Esophagus muscularis mucosa (tissue), 4 donors: ENCODE results near the gene GLE1.

Experiments
- CTCF ChIP-seq, 3 experiments: fragments of 200-600 bp in 2 of 3; fragments of 450-650 bp in 1 of 3; sonication (generic) in 2 of 3; IDR thresholded peaks; one replicate each; pipeline ENCODE4 v1.5.1; 2017 to 2019; ENCODE audit warnings: antibody characterized with exemption in 3 of 3, mild to moderate bottlenecking in 2 of 3, moderate library complexity in 1 of 3
- EP300 ChIP-seq: sonication (generic); formaldehyde crosslinking; IDR thresholded peaks from one replicate; pipeline ENCODE4 v1.6.1; 2017; ENCODE audit warnings: antibody characterized with exemption
- POLR2A ChIP-seq: fragments of 450-650 bp; IDR thresholded peaks from one replicate; pipeline ENCODE4 v1.6.1; 2017; ENCODE audit warnings: antibody characterized with exemption, moderate library complexity, mild to moderate bottlenecking, low read depth
- POLR2AphosphoS5 ChIP-seq, 2 donors: sonication (generic); formaldehyde crosslinking; IDR thresholded peaks; one replicate each; pipeline ENCODE4 v1.6.1; 2017; ENCODE audit warnings: antibody characterized with exemption in 2 of 2

GRCh38 chr9:128499920-128500319 is 4.6 kb upstream of the GLE1 start:
- TF ChIP-seq CTCF (IDR thresholded peaks at IDR 0.05): no peak
- TF ChIP-seq POLR2AphosphoS5 (IDR thresholded peaks at IDR 0.05): no peak
- TF ChIP-seq POLR2A: no peak
- no peak for TF ChIP-seq EP300
